Nephron (organoid): Measurements from ENCODE around the gene NUCB1.
"Not testable (repeated sequence)": the region's sequence is repeated elsewhere in the genome, so short reads cannot be mapped to it uniquely, and the experiment has no call there.

ENCODE experiments used
- H3K27ac Mint-ChIP-seq, 3 experiments: 2 replicates each; pipeline ENCODE4 v1.8.0; 2020; ENCODE audit warnings: mixed read lengths in 3 of 3, mild to moderate bottlenecking in 2 of 3, moderate library complexity in 1 of 3
- H3K27me3 Mint-ChIP-seq: 2 replicates; pipeline ENCODE4 v1.8.0; 2021; ENCODE audit warnings: low read depth, mild to moderate bottlenecking, moderate library complexity, mixed read lengths
- H3K36me3 Mint-ChIP-seq: 2 replicates; pipeline ENCODE4 v1.8.0; 2020; ENCODE audit warnings: low read depth, mixed read lengths
- H3K4me1 Mint-ChIP-seq: 2 replicates; pipeline ENCODE4 v1.8.0; 2020; ENCODE audit warnings: mixed read lengths
- H3K4me3 Mint-ChIP-seq, 3 experiments: 2 replicates each; pipeline ENCODE4 v1.8.0; 2020; ENCODE audit warnings: mild to moderate bottlenecking in 3 of 3, mixed read lengths in 3 of 3, moderate library complexity in 2 of 3
- H3K9me3 Mint-ChIP-seq: 2 replicates; pipeline ENCODE4 v1.8.0; 2020; ENCODE audit warnings: mixed read lengths
- CTCF ChIP-seq, 3 experiments: fragments of 200-600 bp; sonication (generic); IDR thresholded peaks; one replicate each; pipeline ENCODE4 v1.5.0; 2021; ENCODE audit warnings: antibody characterized with exemption in 3 of 3; ENCODE audit not compliant: unreplicated experiment in 3 of 3

NUCB1 gene

GRCh38 chr19:48910803-48911202 is 10.7 kb downstream of the NUCB1 start:
- no peaks in the 10 kb centered on the region for H3K27me3 Mint-ChIP-seq
- H3K4me1 Mint-ChIP-seq = no peaks in the 10 kb centered on the region
- H3K4me3 Mint-ChIP-seq = no peak overlapping the region
- no peaks in the 10 kb centered on the region for H3K9me3 Mint-ChIP-seq
- H3K27ac Mint-ChIP-seq = no peak overlapping the region
- peaks cover 71% of the 10 kb centered on the region for H3K36me3 Mint-ChIP-seq
- no peak for TF ChIP-seq CTCF (IDR thresholded peaks at IDR 0.05; ENCODE audit: unreplicated experiment in 3 of 3)

DNA sequence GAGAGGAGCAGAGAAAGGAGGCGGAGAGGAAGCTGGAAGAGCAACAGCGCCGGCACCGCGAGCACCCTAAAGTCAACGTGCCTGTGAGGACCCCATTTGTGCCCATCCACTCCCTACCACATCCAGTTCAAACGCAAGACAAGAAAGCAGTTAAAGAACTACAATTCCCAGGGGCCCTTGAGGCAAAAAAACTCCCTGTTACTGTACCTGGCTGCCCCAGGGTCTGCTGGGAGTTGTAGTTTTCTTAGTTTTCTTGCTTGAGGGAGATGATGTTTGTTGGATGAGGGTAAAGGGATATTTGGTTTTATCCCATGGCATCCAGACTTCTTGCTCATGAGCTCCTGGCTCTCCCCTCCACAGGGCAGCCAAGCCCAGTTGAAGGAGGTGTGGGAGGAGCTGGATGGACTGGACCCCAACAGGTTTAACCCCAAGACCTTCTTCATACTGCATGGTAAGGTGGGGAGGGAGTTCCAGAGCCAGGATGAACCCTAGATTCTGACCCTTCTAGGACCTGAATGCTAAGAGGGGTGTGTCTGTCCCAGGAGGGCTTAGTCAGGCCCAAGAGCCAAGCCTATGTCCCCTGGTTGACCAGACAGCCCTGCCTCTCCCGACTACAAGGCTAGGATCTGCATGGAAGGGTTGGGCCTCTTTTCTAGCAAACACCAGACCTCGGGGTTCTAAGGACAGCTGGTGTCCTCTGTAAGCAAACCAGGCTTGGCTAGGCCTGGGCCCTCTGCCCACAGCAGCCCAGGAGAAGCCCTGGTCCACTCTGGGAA is 13.2 kb downstream of the NUCB1 start:
- no peak overlapping the region for H3K4me3 Mint-ChIP-seq
- peaks cover 67% of the 10 kb centered on the region for H3K36me3 Mint-ChIP-seq
- no peak for TF ChIP-seq CTCF (IDR thresholded peaks at IDR 0.05; ENCODE audit: unreplicated experiment in 3 of 3)
- no peaks in the 10 kb centered on the region for H3K9me3 Mint-ChIP-seq
- H3K27ac Mint-ChIP-seq = no peak overlapping the region
- H3K4me1 Mint-ChIP-seq = no peaks in the 10 kb centered on the region
- no peaks in the 10 kb centered on the region for H3K27me3 Mint-ChIP-seq

DNA sequence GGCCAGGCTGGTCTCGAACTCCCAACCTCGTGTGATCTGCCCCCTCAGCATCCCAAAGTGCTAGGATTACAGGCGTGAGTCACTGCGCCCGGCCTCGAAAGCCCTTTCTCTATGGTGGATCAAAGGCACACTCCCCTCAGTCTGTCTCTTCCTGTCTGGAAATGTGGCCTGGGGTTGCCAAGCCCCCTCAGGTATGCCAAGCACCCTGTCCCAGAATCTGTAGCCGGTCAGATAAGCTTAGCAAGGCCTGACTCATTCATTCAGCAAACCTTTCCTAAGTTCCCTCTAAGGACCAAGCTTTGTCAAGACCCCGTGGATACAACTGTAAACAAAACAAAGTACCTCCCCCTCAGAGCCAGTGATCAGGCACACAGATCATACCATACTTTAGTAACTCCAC is 14.1 kb downstream of the NUCB1 start:
- TF ChIP-seq CTCF (IDR thresholded peaks at IDR 0.05; ENCODE audit: unreplicated experiment in 3 of 3) = no peak
- H3K9me3 Mint-ChIP-seq = no peaks in the 10 kb centered on the region
- no peak overlapping the region for H3K27ac Mint-ChIP-seq
- peaks cover 65% of the 10 kb centered on the region for H3K36me3 Mint-ChIP-seq
- H3K4me1 Mint-ChIP-seq = no peaks in the 10 kb centered on the region
- no peaks in the 10 kb centered on the region for H3K27me3 Mint-ChIP-seq
- no peak overlapping the region for H3K4me3 Mint-ChIP-seq

DNA sequence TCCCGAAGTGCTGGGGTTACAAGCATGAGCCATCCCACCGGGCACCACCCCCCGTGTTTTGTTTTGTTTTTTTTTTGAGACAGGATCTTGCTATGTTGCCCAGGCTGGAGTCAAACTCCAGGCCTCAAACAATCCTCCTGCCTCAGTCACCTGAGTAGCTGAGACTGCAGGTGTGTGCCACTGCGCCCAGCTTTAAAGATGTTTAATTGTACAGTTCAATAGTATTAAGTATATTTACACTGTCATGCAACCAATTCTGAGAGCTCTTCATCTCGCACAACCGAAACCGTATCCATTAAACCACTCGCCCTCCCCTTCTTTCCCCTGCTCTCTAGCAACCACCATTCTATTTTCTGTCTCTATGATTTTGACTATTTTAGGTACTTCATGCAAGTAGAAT is 15.6 kb downstream of the NUCB1 start:
- H3K27ac Mint-ChIP-seq = no peak overlapping the region
- H3K4me3 Mint-ChIP-seq = no peak overlapping the region
- H3K36me3 Mint-ChIP-seq = peaks cover 55% of the 10 kb centered on the region
- no peaks in the 10 kb centered on the region for H3K4me1 Mint-ChIP-seq
- no peaks in the 10 kb centered on the region for H3K27me3 Mint-ChIP-seq
- TF ChIP-seq CTCF (IDR thresholded peaks at IDR 0.05; ENCODE audit: unreplicated experiment in 3 of 3) = no peak
- no peaks in the 10 kb centered on the region for H3K9me3 Mint-ChIP-seq

DNA sequence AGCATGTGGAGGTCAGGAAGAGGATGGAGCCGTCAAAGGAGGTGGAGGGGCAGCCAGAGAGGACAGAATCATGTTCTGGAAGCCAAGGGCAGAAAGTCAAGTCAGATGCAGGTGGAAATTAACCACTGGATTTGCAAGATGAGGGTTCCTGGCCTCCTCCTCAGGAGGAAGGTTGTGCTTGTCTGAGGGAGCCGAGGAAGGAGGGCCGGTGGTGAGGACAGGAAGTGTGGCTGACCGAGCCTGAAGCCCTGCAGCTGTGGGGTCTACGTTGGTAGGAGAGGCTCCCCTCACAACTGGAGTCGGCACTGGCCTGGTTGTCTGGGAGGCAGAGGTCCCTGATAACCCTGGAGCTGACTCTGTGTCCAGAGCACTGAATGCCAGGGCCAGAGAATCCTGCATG is 18.0 kb downstream of the NUCB1 start:
- Mint-ChIP-seq H3K4me1 (no peaks in the 10 kb centered on the region), H3K27ac (no peak overlapping the region), H3K9me3 (no peaks in the 10 kb centered on the region), H3K36me3 (peaks cover 39% of the 10 kb centered on the region), H3K27me3 (no peaks in the 10 kb centered on the region), H3K4me3 (no peak overlapping the region)
- TF ChIP-seq CTCF (IDR thresholded peaks at IDR 0.05; ENCODE audit: unreplicated experiment in 3 of 3) = no peak

DNA sequence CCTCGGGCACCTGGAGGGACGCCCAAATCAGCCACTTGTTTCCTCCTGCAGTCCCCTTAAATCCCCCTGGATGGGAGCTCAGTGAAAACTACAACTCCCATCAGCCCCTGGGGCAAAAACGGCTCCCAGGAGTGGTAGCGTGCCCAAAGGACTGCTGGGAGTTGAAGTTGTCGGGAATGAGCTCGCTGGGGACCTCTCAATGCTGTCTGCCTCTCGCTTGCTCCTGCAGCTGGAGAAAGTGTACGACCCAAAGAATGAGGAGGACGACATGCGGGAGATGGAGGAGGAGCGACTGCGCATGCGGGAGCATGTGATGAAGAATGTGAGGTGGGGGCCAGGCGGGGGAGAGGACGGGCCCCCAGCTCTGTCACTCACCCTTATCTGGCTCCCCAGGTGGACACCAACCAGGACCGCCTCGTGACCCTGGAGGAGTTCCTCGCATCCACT is 18.7 kb downstream of the NUCB1 start:
- Mint-ChIP-seq H3K36me3 (peaks cover 36% of the 10 kb centered on the region), H3K4me1 (no peaks in the 10 kb centered on the region), H3K27ac (no peak overlapping the region), H3K27me3 (no peaks in the 10 kb centered on the region), H3K4me3 (no peak overlapping the region), H3K9me3 (no peaks in the 10 kb centered on the region)
- TF ChIP-seq CTCF (IDR thresholded peaks at IDR 0.05; ENCODE audit: unreplicated experiment in 3 of 3) = no peak

DNA sequence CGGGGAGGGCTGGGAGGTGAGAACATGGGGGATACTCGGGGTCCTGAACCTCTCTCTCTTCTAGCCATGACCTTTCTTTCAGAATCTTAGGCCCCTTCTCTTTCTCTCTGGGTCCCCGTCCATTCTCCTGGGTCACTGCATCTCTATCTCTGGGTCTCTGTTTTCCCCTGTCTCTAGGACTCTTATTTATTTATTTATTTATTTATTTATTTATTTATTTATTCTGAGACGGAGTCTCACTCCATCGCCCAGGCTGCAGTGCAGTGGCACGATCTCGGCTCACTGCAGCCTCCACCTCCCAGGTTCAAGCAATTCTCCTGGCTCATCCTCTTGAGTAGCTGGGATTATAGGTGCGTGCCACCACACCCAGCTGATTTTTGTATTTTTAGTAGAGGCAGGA is 19.2 kb downstream of the NUCB1 start:
- peaks cover 32% of the 10 kb centered on the region for H3K36me3 Mint-ChIP-seq
- not testable (repeated sequence) for H3K4me3 Mint-ChIP-seq, H3K4me1 Mint-ChIP-seq, H3K27ac Mint-ChIP-seq, H3K9me3 Mint-ChIP-seq, H3K27me3 Mint-ChIP-seq
